NT2/D1 (cell line): Measurements from ENCODE around the gene CCNG2.

Experiments used
- SUZ12 ChIP-seq: IDR thresholded peaks from 2 replicates; pipeline ENCODE4 v1.6.1; 2011; ENCODE audit not compliant: insufficient read length, insufficient read depth; ENCODE audit errors: extremely low read depth
- YY1 ChIP-seq: IDR thresholded peaks from 2 replicates; pipeline ENCODE4 v1.6.1; 2011; ENCODE audit not compliant: insufficient read length, insufficient read depth
- ZNF274 ChIP-seq: IDR thresholded peaks from 2 replicates; pipeline ENCODE4 v1.6.1; 2011; ENCODE audit warnings: mild to moderate bottlenecking, low read depth, low read length

DNA sequence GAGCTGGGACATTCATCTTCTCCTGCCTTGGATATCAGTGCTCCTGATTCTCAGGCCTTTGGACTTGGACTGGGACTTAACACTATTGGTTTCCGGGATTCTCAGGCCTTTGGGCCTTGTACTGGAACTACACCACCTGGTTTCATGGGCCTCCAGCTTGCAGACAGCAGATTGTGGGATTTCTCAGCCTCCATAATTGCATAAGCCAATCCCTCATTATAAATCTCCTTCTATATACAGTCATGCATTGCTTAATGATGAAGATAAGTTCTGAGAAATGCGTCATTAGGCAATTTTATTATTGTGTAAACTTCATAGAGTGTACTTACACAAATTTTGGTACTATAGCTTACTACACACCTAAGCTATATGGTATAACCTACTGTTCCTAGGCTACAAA, 8.9 kb upstream of the CCNG2 start:
- TF ChIP-seq SUZ12 (no peak), YY1 (no peak), ZNF274 (no peak)
